Hepatocyte (in vitro differentiated cells): ENCODE data around the gene FAM9C.

Experiments used
- EZH2 ChIP-seq: fragments of 200-600 bp; sonication (generic); IDR thresholded peaks from 2 replicates; pipeline ENCODE4 v1.6.1; 2016; ENCODE audit warnings: antibody characterized with exemption, mild to moderate bottlenecking, borderline replicate concordance
- EZH2phosphoT487 ChIP-seq: fragments of 200-600 bp; sonication (generic); IDR thresholded peaks from one replicate; pipeline ENCODE4 v1.6.1; 2018; ENCODE audit warnings: antibody characterized with exemption, mild to moderate bottlenecking, low read depth, moderate library complexity; ENCODE audit not compliant: unreplicated experiment, severe bottlenecking
- TF ChIP-seq, protein P1 (sequence below): fragments of 200-600 bp; sonication (generic); IDR thresholded peaks from 2 replicates; pipeline ENCODE4 v1.5.1; 2016; ENCODE audit warnings: antibody characterized with exemption, mild to moderate bottlenecking; ENCODE audit not compliant: poor library complexity

DNA sequence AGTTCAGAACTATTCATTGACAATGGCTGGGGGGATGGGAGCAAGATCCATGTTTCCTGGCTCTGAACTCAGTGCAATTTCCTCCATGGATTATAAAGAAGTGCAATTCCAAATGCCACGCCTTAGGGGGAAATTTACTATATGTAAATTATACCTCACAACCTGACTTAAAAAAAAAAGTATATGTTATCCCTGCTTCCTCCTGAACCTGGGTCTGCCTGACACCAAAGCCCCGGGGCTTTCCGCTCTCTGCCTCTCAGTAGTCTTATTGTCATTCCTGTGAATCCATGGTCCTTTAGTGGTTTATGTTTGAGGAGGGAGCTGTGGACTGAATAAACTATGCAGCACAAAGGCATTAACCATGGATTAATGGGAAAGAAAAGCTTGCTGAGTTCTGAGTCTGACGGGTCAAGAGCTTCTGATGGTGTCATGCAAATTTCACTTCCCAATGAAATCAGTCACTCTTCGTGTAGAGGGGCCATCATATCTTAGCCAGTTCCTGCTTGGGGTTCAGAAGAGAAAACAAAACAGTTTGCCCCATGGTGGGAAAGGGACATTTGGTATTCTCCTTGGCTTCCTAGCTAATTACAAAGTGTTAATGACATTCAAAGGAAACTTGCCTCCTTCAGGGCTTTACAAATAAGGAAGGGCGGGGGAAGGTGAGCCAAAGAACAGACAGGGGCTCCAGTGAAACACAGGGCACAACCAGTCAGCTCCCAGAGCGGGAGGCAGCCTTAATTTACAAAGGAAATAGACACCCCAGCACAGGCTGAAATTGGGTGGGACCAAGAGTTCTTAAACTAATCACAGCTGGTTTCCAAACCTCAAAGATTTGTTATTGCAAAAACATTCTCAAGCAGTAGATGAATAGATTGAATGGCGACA, 14.3 kb downstream of the FAM9C start:
- TF ChIP-seq EZH2 (no peak), EZH2phosphoT487 (no peak)
- TF ChIP-seq, protein P1, sequence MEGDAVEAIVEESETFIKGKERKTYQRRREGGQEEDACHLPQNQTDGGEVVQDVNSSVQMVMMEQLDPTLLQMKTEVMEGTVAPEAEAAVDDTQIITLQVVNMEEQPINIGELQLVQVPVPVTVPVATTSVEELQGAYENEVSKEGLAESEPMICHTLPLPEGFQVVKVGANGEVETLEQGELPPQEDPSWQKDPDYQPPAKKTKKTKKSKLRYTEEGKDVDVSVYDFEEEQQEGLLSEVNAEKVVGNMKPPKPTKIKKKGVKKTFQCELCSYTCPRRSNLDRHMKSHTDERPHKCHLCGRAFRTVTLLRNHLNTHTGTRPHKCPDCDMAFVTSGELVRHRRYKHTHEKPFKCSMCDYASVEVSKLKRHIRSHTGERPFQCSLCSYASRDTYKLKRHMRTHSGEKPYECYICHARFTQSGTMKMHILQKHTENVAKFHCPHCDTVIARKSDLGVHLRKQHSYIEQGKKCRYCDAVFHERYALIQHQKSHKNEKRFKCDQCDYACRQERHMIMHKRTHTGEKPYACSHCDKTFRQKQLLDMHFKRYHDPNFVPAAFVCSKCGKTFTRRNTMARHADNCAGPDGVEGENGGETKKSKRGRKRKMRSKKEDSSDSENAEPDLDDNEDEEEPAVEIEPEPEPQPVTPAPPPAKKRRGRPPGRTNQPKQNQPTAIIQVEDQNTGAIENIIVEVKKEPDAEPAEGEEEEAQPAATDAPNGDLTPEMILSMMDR = no peak
